Measurements from ENCODE around the gene DCST1. TPM values are rescaled to one million over a fixed set of nuclear protein-coding genes. Genes with fewer than 3 reads are reported as not detected.
A peak's percentile ranks its signal among the peaks of the same experiment; 100 is the strongest.

Gene DCST1
- total RNA-seq, 1 experiment from 2014 or later: 0.32 TPM

DNA sequence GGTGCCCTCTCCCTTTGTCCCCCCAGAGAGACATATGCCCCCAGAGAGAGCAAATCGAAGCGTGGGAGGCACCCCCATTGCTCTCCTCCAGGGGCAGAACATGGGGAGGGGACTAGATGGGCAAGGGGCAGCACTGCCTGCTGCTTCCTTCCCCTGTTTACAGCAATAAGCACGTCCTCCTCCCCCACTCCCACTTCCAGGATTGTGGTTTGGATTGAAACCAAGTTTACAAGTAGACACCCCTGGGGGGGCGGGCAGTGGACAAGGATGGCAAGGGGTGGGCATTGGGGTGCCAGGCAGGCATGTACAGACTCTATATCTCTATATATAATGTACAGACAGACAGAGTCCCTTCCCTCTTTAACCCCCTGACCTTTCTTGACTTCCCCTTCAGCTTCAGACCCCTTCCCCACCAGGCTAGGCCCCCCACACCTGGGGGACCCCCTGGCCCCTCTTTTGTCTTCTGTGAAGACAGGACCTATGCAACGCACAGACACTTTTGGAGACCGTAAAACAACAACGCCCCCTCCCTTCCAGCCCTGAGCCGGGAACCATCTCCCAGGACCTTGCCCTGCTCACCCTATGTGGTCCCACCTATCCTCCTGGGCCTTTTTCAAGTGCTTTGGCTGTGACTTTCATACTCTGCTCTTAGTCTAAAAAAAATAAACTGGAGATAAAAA is 53.4 kb downstream of the DCST1 start:
- Histone ChIP-seq H3K9ac (ENCODE audit: low read length) (no peak overlapping the region), H3K27ac (ENCODE audit: low read depth, low read length) (peak overlapping the region; percentile 67; the same call in 1 of the 2 replicates), H3K79me2 (ENCODE audit: insufficient read depth, low read length) (no peaks in the 10 kb centered on the region; the same call in 1 of the 2 replicates), H3K4me3 (replicated peaks in 1 of 2; ENCODE audit: low read depth in 1 of 2, low read length in 2 of 2) (no peak overlapping the region), H3K4me2 (ENCODE audit: low read length) (peak overlapping the region; percentile 90), H4K20me1 (ENCODE audit: insufficient read depth) (no peaks in the 10 kb centered on the region), H3K27me3 (ENCODE audit: insufficient read depth, low read length) (no peaks in the 10 kb centered on the region), H3K36me3 (ENCODE audit: control insufficient read depth in 1 of 2, insufficient read depth in 2 of 2, low read length in 2 of 2) (peaks cover 0 to 6% of the 10 kb centered on the region in 2 experiments; a peak in 1 of 4 replicates), H2AFZ (ENCODE audit: low read depth, low read length, poor library complexity, severe bottlenecking) (no peak overlapping the region), H3K9me2 (ENCODE audit: insufficient read depth) (no peaks in the 10 kb centered on the region), H3K4me1 (ENCODE audit: control insufficient read depth in 1 of 2, insufficient read depth in 2 of 2, low read length in 2 of 2) (peaks cover 23 to 55% of the 10 kb centered on the region in 2 experiments), H3K9me3 (ENCODE audit: control insufficient read depth in 1 of 2, insufficient read depth in 1 of 2, low read depth in 1 of 2, low read length in 2 of 2) (no peaks in the 10 kb centered on the region)
- TF ChIP-seq CBX3 (IDR thresholded peaks at IDR 0.05; ENCODE audit: low read depth) (no peak), REST (IDR thresholded peaks at IDR 0.05; ENCODE audit: low read depth) (no peak), POLR2A (IDR thresholded peaks at IDR 0.05; ENCODE audit: borderline replicate concordance, extremely low read depth, insufficient read depth, insufficient read length) (no peak), CTCF (IDR thresholded peaks at IDR 0.05 in 2 of 3, conservative IDR thresholded peaks at IDR 0.05 in 1 of 3; ENCODE audit: borderline replicate concordance in 1 of 3, insufficient read depth in 1 of 3, low read depth in 2 of 3, low read length in 2 of 3) (peak in 1 of 3 experiments; percentile 40; a peak in 2 of 6 replicates), JUND (IDR thresholded peaks at IDR 0.05) (no peak)
- no peak for ATAC-seq
- intact Hi-C loops (cut with micrococcal nuclease): no loop called here
- CTCF ChIA-PET: interaction anchor here (2.5 to 3.1 kb wide), 5 partner anchors 36 to 85 kb away, joined by 11 to 52 read pairs (median 32); partner anchors contain the start of genes ADAM15 and KRTCAP2
- DNase-seq (ENCODE audit: low read depth, low spot score): no peak
- POLR2A ChIA-PET: no interaction called here
- RAD21 ChIA-PET (ENCODE audit: low non-redundant PET in 1 of 2, low total read pairs in 2 of 2, uncharacterized antibody in 2 of 2, unreplicated experiment in 2 of 2): no interaction called here
- no TSS peak for BruUV-seq (replicated peaks)
